Left lobe of liver (tissue), 2 donors: Measurements from ENCODE around the gene SARDH. TPM values are rescaled to one million over a fixed set of nuclear protein-coding genes. Genes with fewer than 3 reads are reported as not detected.
"Not testable (repeated sequence)": the region's sequence is repeated elsewhere in the genome, so short reads cannot be mapped to it uniquely, and the experiment has no call there.

Source experiments
- ATAC-seq: fragments of 200-7000 bp; cut with Tn5 transposase; one replicate; pipeline ENCODE4 v1.9.1; 2020; ENCODE audit warnings: mild to moderate bottlenecking, moderate library complexity
- DNase-seq: peaks from one replicate; pipeline ENCODE4 v3.0.0-alpha.2; 2020; ENCODE audit warnings: low spot score
- total RNA-seq: library from RNA; stranded (reverse); gene quantifications from one replicate; pipeline ENCODE4 v1.2.1, GENCODE V29; 2021
- donor health status: DM: no; HTN: no; CAD: no; lungs with moderate emphysema.
- donor health status: DM: no; HTN: yes; CAD: no.

The SARDH gene
- total RNA-seq, 1 donor from 2014 or later, result 208 TPM

GRCh38 chr9:133686642-133687575, 51.2 kb downstream of the SARDH start:
- peak; percentile 36 for ATAC-seq
- no peak for DNase-seq

GRCh38 chr9:133685653-133686609, 52.2 kb downstream of the SARDH start:
- ATAC-seq, result no peak
- DNase-seq, result no peak

- ATAC-seq (no peak), DNase-seq (no peak)
Measured at GRCh38 chr9:133684936-133685361, 53.2 kb downstream of the SARDH start.

- DNase-seq (no peak), ATAC-seq (no peak)
Measured at GRCh38 chr9:133684121-133684935, 53.8 kb downstream of the SARDH start.

GRCh38 chr9:133683586-133684120, 54.5 kb downstream of the SARDH start:
- ATAC-seq, result peak; percentile 24
- no peak for DNase-seq

- ATAC-seq (peak; percentile 1), DNase-seq (no peak)
Measured at GRCh38 chr9:133682818-133683585, 55.1 kb downstream of the SARDH start.

GRCh38 chr9:133681658-133682306, 56.4 kb downstream of the SARDH start:
- DNase-seq, result no peak
- no peak for ATAC-seq

GRCh38 chr9:133680976-133681657, 57.0 kb downstream of the SARDH start:
- no peak for DNase-seq

GRCh38 chr9:133680250-133680975, 57.7 kb downstream of the SARDH start:
- DNase-seq, result no peak
- ATAC-seq, result no peak

More at GRCh38 chr9:133680976-133681657, 57.0 kb downstream of the SARDH start:
- ATAC-seq, result no peak

GRCh38 chr9:133679466-133680061, 58.6 kb downstream of the SARDH start:
- ATAC-seq (peak; percentile 8), DNase-seq (no peak)

GRCh38 chr9:133679056-133679455, 59.1 kb downstream of the SARDH start:
- DNase-seq (no peak), ATAC-seq (no peak)

GRCh38 chr9:133677126-133678010, 60.8 kb downstream of the SARDH start:
- ATAC-seq, result peak; percentile 2
- DNase-seq, result no peak

- DNase-seq (no peak), ATAC-seq (peak; percentile 14)
Measured at GRCh38 chr9:133676450-133676849, 61.7 kb downstream of the SARDH start.

GRCh38 chr9:133675796-133676195, 62.4 kb downstream of the SARDH start:
- not testable (repeated sequence) for ATAC-seq, DNase-seq

- DNase-seq, result no peak
- ATAC-seq, result no peak
Measured at GRCh38 chr9:133674091-133674490, 64.1 kb downstream of the SARDH start.

GRCh38 chr9:133673258-133673655, 64.9 kb downstream of the SARDH start:
- ATAC-seq (no peak), DNase-seq (no peak)
